Measurements from ENCODE around the gene CHADL.

Gene CHADL

GRCh38 chr22:41256254-41257253 is 15.8 kb upstream of the CHADL start:
- DNase-seq: no peak

- DNase-seq: no peak
Measured at GRCh38 chr22:41254230-41254629, 13.5 kb upstream of the CHADL start.

GRCh38 chr22:41252365-41252764 is 11.6 kb upstream of the CHADL start:
- DNase-seq: no peak

- no peak for DNase-seq
Measured at GRCh38 chr22:41250127-41250526, 9.4 kb upstream of the CHADL start.

GRCh38 chr22:41249442-41249841 is 8.7 kb upstream of the CHADL start:
- DNase-seq: no peak

GRCh38 chr22:41248758-41249157 is 8.0 kb upstream of the CHADL start:
- DNase-seq: no peak

- no peak for DNase-seq
Measured at GRCh38 chr22:41248314-41248713, 7.6 kb upstream of the CHADL start.

- DNase-seq: no peak
Measured at GRCh38 chr22:41247703-41248102, 7.0 kb upstream of the CHADL start.

GRCh38 chr22:41245917-41246499 is 5.3 kb upstream of the CHADL start:
- no peak for DNase-seq

GRCh38 chr22:41243361-41243760 is 2.6 kb upstream of the CHADL start:
- no peak for DNase-seq

- DNase-seq: no peak
Measured at GRCh38 chr22:41242396-41243117, 1.8 kb upstream of the CHADL start.

GRCh38 chr22:41241133-41241676 is 474 bp upstream of the CHADL start:
- DNase-seq: no peak

- no peak for DNase-seq
Measured at GRCh38 chr22:41239443-41240128, 1.1 kb downstream of the CHADL start.

GRCh38 chr22:41238570-41239442 is 1.9 kb downstream of the CHADL start:
- no peak for DNase-seq

GRCh38 chr22:41237707-41238569 is 2.8 kb downstream of the CHADL start:
- no peak for DNase-seq

- no peak for DNase-seq
Measured at GRCh38 chr22:41237036-41237706, 3.6 kb downstream of the CHADL start.

GRCh38 chr22:41234815-41235695 is 5.7 kb downstream of the CHADL start:
- no peak for DNase-seq

GRCh38 chr22:41231369-41231768 is 9.4 kb downstream of the CHADL start:
- DNase-seq: no peak

- DNase-seq: no peak
Measured at GRCh38 chr22:41230401-41230785, 10.3 kb downstream of the CHADL start.

Measured in NCI-H2081 treated with DMSO at 0.1 percent for 48 hours (cell line).